Measurements from ENCODE around the gene KLHL2.

- TF ChIP-seq PATZ1 (CRISPR knock-in tag; IDR thresholded peaks at IDR 0.05; ENCODE audit: borderline replicate concordance) = no peak
- no peak for TF ChIP-seq CREB5 (CRISPR knock-in tag; IDR thresholded peaks at IDR 0.05; ENCODE audit: low read depth)
- no peak for TF ChIP-seq ZFP30 (CRISPR knock-in tag; IDR thresholded peaks at IDR 0.05)
These were observed 101.2 kb downstream of the KLHL2 start for GRCh38 chr4:165308606-165309005.
